HG03469 (cell line): ENCODE measurements around the gene BEX1.

Source experiments
- ATAC-seq: cut with Tn5 transposase; IDR thresholded peaks from one replicate; pipeline ENCODE4 v1.9.1; 2021; ENCODE audit warnings: mild to moderate bottlenecking, moderate library complexity, moderate number of reproducible peaks; ENCODE audit not compliant: unreplicated experiment

The BEX1 gene

DNA sequence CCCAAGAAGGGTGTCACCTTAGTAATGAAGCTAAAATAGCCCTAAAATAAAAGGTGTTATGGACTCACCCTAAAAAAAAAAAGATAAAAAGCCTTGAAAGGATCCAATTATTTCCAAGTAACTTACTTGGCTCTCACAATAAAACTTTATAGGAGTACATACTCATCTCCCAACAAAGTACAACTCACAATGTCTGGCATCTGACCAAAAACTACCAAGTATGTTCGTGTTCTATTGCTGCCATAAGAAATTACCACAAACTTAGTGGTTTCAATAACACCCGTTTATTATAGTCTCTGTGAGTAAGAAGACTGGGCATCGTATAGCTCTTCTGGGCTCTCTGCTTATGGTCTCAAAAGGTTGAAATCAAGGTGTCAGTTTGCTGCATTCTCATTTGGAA, 51.0 kb downstream of the BEX1 start:
- no peak for ATAC-seq
